ENCODE data around the gene BRPF1. TPM values are rescaled to one million over a fixed set of nuclear protein-coding genes. Genes with fewer than 3 reads are reported as not detected.

Gene BRPF1
- total RNA-seq, 3 donors from 2014 or later, result 14.3 to 23.7 (median 15.6) TPM

DNA sequence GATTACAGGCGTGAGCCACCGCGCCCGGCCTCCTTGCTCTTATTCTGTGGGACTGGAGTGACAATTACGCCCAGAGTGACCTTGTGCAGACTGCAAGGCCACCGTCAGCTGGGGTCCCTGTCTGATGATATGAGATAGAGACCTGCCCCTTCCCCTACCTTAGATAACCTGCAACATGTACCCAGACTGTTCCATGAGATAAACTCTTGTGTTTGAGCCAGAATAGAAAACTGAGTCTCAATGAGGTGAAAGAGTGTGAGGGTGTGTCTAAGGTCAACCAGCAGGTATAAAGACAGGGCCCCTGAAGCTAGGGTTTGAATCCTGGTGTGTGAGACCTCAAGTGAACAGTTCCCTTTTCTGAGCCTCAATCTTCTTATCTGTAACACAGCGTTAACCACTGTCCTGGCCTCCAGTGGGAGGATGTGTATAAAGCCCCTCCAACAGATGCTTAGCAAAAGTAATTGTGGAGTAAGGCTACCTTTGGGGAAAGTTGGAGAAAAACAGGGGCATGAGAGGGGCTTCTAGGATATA lies 54.7 kb downstream of the BRPF1 start:
- no peak overlapping the region for H3K4me3 ChIP-seq
- H3K9me3 ChIP-seq, result no peaks in the 10 kb centered on the region
- intact Hi-C loops (cut with DNase I, micrococcal nuclease), result no loop called here
- no peak for DNase-seq
- H3K36me3 ChIP-seq (ENCODE audit: low read depth), result no peaks in the 10 kb centered on the region
- no peak for ATAC-seq
- H3K4me1 ChIP-seq (ENCODE audit: low read depth), result no peaks in the 10 kb centered on the region
- TF ChIP-seq, protein P1, sequence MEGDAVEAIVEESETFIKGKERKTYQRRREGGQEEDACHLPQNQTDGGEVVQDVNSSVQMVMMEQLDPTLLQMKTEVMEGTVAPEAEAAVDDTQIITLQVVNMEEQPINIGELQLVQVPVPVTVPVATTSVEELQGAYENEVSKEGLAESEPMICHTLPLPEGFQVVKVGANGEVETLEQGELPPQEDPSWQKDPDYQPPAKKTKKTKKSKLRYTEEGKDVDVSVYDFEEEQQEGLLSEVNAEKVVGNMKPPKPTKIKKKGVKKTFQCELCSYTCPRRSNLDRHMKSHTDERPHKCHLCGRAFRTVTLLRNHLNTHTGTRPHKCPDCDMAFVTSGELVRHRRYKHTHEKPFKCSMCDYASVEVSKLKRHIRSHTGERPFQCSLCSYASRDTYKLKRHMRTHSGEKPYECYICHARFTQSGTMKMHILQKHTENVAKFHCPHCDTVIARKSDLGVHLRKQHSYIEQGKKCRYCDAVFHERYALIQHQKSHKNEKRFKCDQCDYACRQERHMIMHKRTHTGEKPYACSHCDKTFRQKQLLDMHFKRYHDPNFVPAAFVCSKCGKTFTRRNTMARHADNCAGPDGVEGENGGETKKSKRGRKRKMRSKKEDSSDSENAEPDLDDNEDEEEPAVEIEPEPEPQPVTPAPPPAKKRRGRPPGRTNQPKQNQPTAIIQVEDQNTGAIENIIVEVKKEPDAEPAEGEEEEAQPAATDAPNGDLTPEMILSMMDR (IDR thresholded peaks at IDR 0.05), result no peak

DNA sequence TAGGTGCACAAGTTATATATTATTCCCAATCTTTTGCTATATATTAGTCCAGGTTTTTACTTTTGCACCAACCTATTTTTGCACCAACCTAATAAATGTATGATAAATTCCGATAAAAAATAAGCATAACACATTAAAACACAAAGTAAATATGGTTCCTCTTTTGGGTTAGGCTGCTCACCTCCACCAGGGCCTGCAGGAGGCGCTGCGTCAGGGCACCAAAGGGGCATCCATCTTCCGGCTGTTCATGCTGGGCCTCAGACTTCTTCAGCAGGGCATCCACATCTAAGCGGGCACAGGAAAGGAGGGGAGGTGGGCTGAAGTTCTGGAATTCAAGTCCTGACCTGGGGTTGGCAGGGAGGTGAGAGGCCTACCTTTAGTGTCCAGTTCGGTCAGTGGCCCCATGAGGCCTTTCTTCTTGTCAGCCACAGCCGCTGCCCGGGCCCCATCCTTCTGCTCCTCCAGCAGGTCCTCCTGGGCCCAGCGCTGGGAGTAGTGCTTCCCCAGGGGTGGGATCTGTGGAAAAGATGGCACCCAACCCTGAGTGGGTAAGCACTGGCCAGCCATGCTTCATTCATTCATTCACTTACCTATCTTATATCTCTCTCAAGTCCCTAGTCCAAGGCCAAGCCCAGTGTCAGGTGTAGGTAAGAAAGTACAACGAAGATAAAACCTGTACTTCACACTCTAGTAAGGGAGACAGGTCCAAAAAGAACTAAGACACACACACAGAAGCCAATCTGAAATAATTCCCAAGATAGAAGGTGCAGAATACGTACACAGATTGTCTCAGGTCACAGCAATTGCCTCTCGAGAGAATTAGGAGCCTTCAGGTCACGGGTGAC lies 55.5 kb downstream of the BRPF1 start:
- TF ChIP-seq, protein P1 (IDR thresholded peaks at IDR 0.05), result no peak
- DNase-seq (no peak), ATAC-seq (no peak)
- H3K36me3 ChIP-seq (ENCODE audit: low read depth), result no peaks in the 10 kb centered on the region
- intact Hi-C loops (cut with DNase I, micrococcal nuclease), result no loop called here
- no peaks in the 10 kb centered on the region for H3K9me3 ChIP-seq
- H3K4me1 ChIP-seq (ENCODE audit: low read depth), result peaks cover 6% of the 10 kb centered on the region
- H3K4me3 ChIP-seq, result no peak overlapping the region

DNA sequence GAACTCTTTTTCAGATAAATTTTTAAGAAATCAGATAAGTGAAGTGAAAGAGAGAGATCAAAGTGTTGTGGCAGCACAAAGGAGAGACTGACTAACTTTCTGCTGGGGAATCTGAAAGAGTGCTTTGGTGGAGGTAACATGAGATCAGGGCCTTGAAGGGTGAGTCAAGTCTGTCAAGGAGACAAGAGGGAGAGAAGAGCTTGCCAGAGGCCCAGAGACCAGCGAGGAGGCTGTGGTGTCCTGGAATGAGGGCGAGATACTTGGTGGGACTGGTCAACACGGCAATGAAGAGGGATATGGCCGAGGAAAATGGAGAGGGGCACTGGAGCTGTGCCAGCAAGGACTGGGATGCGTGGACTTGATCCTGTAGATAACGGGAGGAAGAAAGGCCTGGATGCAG lies 56.2 kb downstream of the BRPF1 start:
- Histone ChIP-seq H3K9me3 (no peaks in the 10 kb centered on the region), H3K36me3 (ENCODE audit: low read depth) (no peaks in the 10 kb centered on the region), H3K4me3 (no peak overlapping the region), H3K4me1 (ENCODE audit: low read depth) (peaks cover 6% of the 10 kb centered on the region)
- ATAC-seq, result no peak
- intact Hi-C loops (cut with DNase I, micrococcal nuclease), result no loop called here
- no peak for DNase-seq
- TF ChIP-seq, protein P1 (IDR thresholded peaks at IDR 0.05), result no peak

DNA sequence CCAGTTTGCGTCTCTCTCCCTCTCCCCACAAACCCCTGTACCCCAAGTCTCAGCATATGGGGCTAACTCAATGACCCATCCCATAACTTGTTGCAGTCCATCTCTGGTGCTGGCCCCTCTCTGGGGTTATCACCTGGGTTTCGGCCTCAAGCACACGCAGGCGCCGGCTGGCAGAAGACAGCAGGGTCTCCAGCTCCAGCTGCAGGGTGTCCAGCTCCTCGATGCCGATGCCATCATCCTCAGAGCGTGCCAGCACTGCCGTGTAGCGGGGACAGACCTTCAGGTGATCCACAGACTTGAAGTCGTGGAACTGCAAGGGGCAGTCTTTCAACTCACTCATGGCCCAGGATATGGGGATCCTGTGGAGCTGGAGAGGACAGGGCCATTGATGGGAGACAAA lies 59.6 kb downstream of the BRPF1 start:
- intact Hi-C loops (cut with DNase I, micrococcal nuclease), result no loop called here
- Histone ChIP-seq H3K9me3 (no peaks in the 10 kb centered on the region), H3K4me3 (no peak overlapping the region), H3K36me3 (ENCODE audit: low read depth) (no peaks in the 10 kb centered on the region), H3K4me1 (ENCODE audit: low read depth) (peaks cover 9% of the 10 kb centered on the region)
- ATAC-seq (no peak), DNase-seq (no peak)
- TF ChIP-seq, protein P1 (IDR thresholded peaks at IDR 0.05), result no peak

DNA sequence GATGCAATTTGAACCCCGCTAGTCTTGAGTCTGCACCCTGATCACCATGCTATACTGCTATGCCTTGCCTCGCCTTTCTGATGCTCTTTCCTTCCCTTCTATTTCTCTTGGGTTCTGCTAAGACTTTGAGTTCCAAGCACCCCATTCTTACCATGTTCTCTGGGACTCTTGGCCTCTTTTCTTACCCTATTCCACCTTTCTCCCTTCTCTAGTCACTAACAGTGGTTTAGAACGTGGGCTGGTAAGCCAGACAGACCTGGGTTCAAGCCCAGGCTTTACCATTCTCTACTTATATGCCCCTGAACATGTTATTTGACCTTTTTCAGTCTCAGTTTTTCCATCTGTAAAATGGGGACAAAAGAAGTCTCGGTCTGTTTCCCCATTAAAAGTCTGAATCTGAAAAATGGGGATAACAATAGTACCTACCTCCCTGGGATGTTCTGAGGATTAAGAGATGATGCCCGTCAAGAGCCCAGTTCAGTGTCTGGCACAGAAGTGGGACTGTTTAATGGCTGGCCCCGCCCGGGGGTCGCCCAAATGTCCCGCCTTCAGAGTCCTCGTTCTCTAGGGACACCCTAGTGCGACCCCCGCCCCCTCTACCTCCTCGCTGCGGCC lies 60.4 kb downstream of the BRPF1 start:
- DNase-seq (no peak), ATAC-seq (peak; percentile 0)
- intact Hi-C loops (cut with DNase I, micrococcal nuclease), result no loop called here
- TF ChIP-seq, protein P1 (IDR thresholded peaks at IDR 0.05), result no peak
- H3K36me3 ChIP-seq (ENCODE audit: low read depth), result no peaks in the 10 kb centered on the region
- peak overlapping the region; percentile 98 for H3K4me3 ChIP-seq
- H3K4me1 ChIP-seq (ENCODE audit: low read depth), result peaks cover 9% of the 10 kb centered on the region
- H3K9me3 ChIP-seq, result no peaks in the 10 kb centered on the region
